GM21515 (cell line): ENCODE data around the gene KRTAP23-1.

Experiments
- ATAC-seq: cut with Tn5 transposase; IDR thresholded peaks from one replicate; pipeline ENCODE4 v1.9.1; 2021; ENCODE audit not compliant: unreplicated experiment

KRTAP23-1 gene

GRCh38 chr21:30348506-30348905 lies at the start of gene KRTAP23-1:
Gene KRTAP23-1, minus strand, starts transcription at chr21:30348606. Its CDS starts 0 bp downstream, at chr21:30348606.
- no peak for ATAC-seq

- ATAC-seq: no peak
Measured at GRCh38 chr21:30395731-30396130, 47.3 kb upstream of the KRTAP23-1 start, which contains the start of gene KRTAP13-1. Gene KRTAP13-1, plus strand, starts transcription at chr21:30396031. Its CDS starts 56 bp downstream, at chr21:30396087.

GRCh38 chr21:30391492-30392025 lies 43.2 kb upstream of the KRTAP23-1 start:
- no peak for ATAC-seq

- no peak for ATAC-seq
Measured at GRCh38 chr21:30382201-30382600, 33.8 kb upstream of the KRTAP23-1 start.

- no peak for ATAC-seq
Measured at GRCh38 chr21:30372139-30372770, 23.8 kb upstream of the KRTAP23-1 start, which contains the start of gene KRTAP13-2. Gene KRTAP13-2, minus strand, starts transcription at chr21:30372271. Its CDS starts 58 bp downstream, at chr21:30372213.

GRCh38 chr21:30355906-30356305 lies 7.5 kb upstream of the KRTAP23-1 start:
- no peak for ATAC-seq

GRCh38 chr21:30354308-30355005 lies 6.1 kb upstream of the KRTAP23-1 start:
- no peak for ATAC-seq

GRCh38 chr21:30351534-30351933 lies 3.1 kb upstream of the KRTAP23-1 start:
- ATAC-seq: no peak

GRCh38 chr21:30349572-30349971 lies 1.2 kb upstream of the KRTAP23-1 start:
- no peak for ATAC-seq

- ATAC-seq: no peak
Measured at GRCh38 chr21:30345014-30345413, 3.4 kb downstream of the KRTAP23-1 start.

GRCh38 chr21:30340714-30341573 lies 7.5 kb downstream of the KRTAP23-1 start:
- ATAC-seq: no peak

GRCh38 chr21:30338717-30339116 lies 9.7 kb downstream of the KRTAP23-1 start:
- no peak for ATAC-seq

GRCh38 chr21:30337772-30338171 lies 10.6 kb downstream of the KRTAP23-1 start:
- no peak for ATAC-seq

- no peak for ATAC-seq
Measured at GRCh38 chr21:30337276-30337744, 11.1 kb downstream of the KRTAP23-1 start, which contains the start of gene KRTAP27-1. Gene KRTAP27-1, minus strand, starts transcription at chr21:30337694. Its CDS starts 26 bp downstream, at chr21:30337668.

- no peak for ATAC-seq
Measured at GRCh38 chr21:30336596-30336995, 11.8 kb downstream of the KRTAP23-1 start.

- ATAC-seq: no peak
Measured at GRCh38 chr21:30333736-30334135, 14.7 kb downstream of the KRTAP23-1 start.

GRCh38 chr21:30332681-30333080 lies 15.7 kb downstream of the KRTAP23-1 start:
- ATAC-seq: no peak

- ATAC-seq: no peak
Measured at GRCh38 chr21:30329203-30329875, 19.1 kb downstream of the KRTAP23-1 start.

- no peak for ATAC-seq
Measured at GRCh38 chr21:30326390-30326789, 22.0 kb downstream of the KRTAP23-1 start.

- no peak for ATAC-seq
Measured at GRCh38 chr21:30320215-30320614, 28.2 kb downstream of the KRTAP23-1 start, which contains the start of gene KRTAP26-1. Gene KRTAP26-1, minus strand, starts transcription at chr21:30320315. Its CDS starts 280 bp downstream, at chr21:30320035.
